H1 (cell line): ENCODE results near the gene TLL2. TPM values are rescaled to one million over a fixed set of nuclear protein-coding genes. Genes with fewer than 3 reads are reported as not detected.

Experiments used
- CTCF ChIA-PET: fragments of 300-600 bp; sonication (Branson Sonifier 250); formaldehyde crosslinking; loops from one replicate; lab custom pipeline; 2021; ENCODE audit not compliant: partially characterized antibody; lab: Charles Lee
- POLR2A ChIA-PET: fragments of 300-600 bp; sonication (Branson Sonifier 250); formaldehyde crosslinking; loops from one replicate; lab custom pipeline; 2021; ENCODE audit warnings: inconsistent platforms; ENCODE audit not compliant: partially characterized antibody; lab: Charles Lee
- DNase-seq, 2 experiments: peaks; one replicate each; pipeline versions ENCODE4 v3.0.0 to v3.0.0-alpha.2; 2010 to 2022; ENCODE audit warnings: low spot score in 2 of 2, low read depth in 1 of 2, mixed read lengths in 1 of 2
- FAIRE-seq: peaks from 2 replicates; lab custom pipeline; 2011; peaks lifted over from hg19 to GRCh38; lab: Jason Lieb, UNC
- H2AFZ ChIP-seq: 2 replicates; pipeline ENCODE4 v1.8.1; 2012; ENCODE audit warnings: low read length, inconsistent platforms
- H2AK5ac ChIP-seq: 2 replicates; pipeline ENCODE4 v1.6.1; 2013; ENCODE audit warnings: low read depth, low read length
- H2BK120ac ChIP-seq: replicated peaks from 2 replicates; pipeline ENCODE3; 2013; ENCODE audit warnings: low read depth, low read length, inconsistent platforms
- H2BK12ac ChIP-seq: 2 replicates; pipeline ENCODE4 v1.6.1; 2013; ENCODE audit warnings: low read depth, low read length
- H2BK15ac ChIP-seq: 2 replicates; pipeline ENCODE4 v1.6.1; 2013; ENCODE audit warnings: low read length
- H2BK20ac ChIP-seq: 2 replicates; pipeline ENCODE4 v1.6.1; 2013; ENCODE audit warnings: low read length
- H2BK5ac ChIP-seq: 2 replicates; pipeline ENCODE4 v1.6.1; 2013; ENCODE audit warnings: low read depth, low read length
- H3K14ac ChIP-seq: 2 replicates; pipeline ENCODE4 v1.6.1; 2013; ENCODE audit warnings: inconsistent platforms; ENCODE audit not compliant: insufficient read length
- H3K18ac ChIP-seq: 2 replicates; pipeline ENCODE4 v1.6.1; 2013; ENCODE audit warnings: low read length; ENCODE audit errors: extremely low read depth
- H3K23ac ChIP-seq: 2 replicates; pipeline ENCODE4 v1.6.1; 2013; ENCODE audit warnings: inconsistent platforms; ENCODE audit not compliant: insufficient read length
- H3K23me2 ChIP-seq: 2 replicates; pipeline ENCODE4 v1.6.1; 2013; ENCODE audit warnings: low read depth, low read length
- H3K27ac ChIP-seq: 2 replicates; pipeline ENCODE4 v1.6.1; 2011; ENCODE audit warnings: low read depth, low read length, inconsistent platforms
- H3K27me3 ChIP-seq, 4 experiments: replicated peaks in 1 of 4; 1 replicate in 1 of 4; 2 replicates in 3 of 4; pipeline versions ENCODE4 v1.6.1 to v1.8.1; 2011 to 2013; ENCODE audit warnings: low read length in 3 of 4, mild to moderate bottlenecking in 3 of 4, inconsistent platforms in 2 of 4, mixed read lengths in 2 of 4, moderate library complexity in 1 of 4; ENCODE audit not compliant: control insufficient read depth in 3 of 4, insufficient read depth in 3 of 4; ENCODE audit errors: extremely low read depth in 1 of 4
- H3K36me3 ChIP-seq, 4 experiments: 2 replicates each; pipeline versions ENCODE4 v1.6.1 to v1.8.1; 2011 to 2013; ENCODE audit warnings: mild to moderate bottlenecking in 4 of 4, low read length in 3 of 4, moderate library complexity in 2 of 4, control low read depth in 1 of 4, inconsistent platforms in 1 of 4; ENCODE audit not compliant: insufficient read depth in 4 of 4, control insufficient read depth in 2 of 4
- H3K4ac ChIP-seq: replicated peaks from 2 replicates; pipeline ENCODE3; 2013; ENCODE audit warnings: low read length, low read depth, mixed read lengths, inconsistent platforms; ENCODE audit not compliant: insufficient read length
- H3K4me1 ChIP-seq, 4 experiments: replicated peaks in 1 of 4; 1 replicate in 1 of 4; 2 replicates in 3 of 4; pipeline versions ENCODE4 v1.6.1 to v1.8.1; 2011 to 2013; ENCODE audit warnings: low read length in 3 of 4, inconsistent platforms in 2 of 4, mixed read lengths in 1 of 4; ENCODE audit not compliant: insufficient read depth in 4 of 4, control insufficient read depth in 3 of 4
- H3K4me2 ChIP-seq, 2 experiments: 2 replicates each; pipeline versions ENCODE4 v1.6.1 to v1.8.1; 2011 to 2013; ENCODE audit warnings: low read depth in 2 of 2, low read length in 2 of 2, control low read depth in 1 of 2, inconsistent platforms in 1 of 2, mild to moderate bottlenecking in 1 of 2; ENCODE audit not compliant: insufficient read depth in 1 of 2
- H3K4me3 ChIP-seq, 4 experiments: fragments of 200-600, 300-600 bp in 1 of 4; sonication (generic), shearing (Covaris generic), sonication (Bioruptor Twin) in 1 of 4; 2 replicates each; pipeline versions ENCODE4 v1.5.1 to v1.8.1; 2011 to 2016; ENCODE audit warnings: low read length in 4 of 4, low read depth in 3 of 4, control low read depth in 2 of 4, inconsistent platforms in 2 of 4, mild to moderate bottlenecking in 2 of 4, mixed read lengths in 1 of 4, moderate library complexity in 1 of 4; ENCODE audit not compliant: insufficient read depth in 2 of 4; ENCODE audit errors: extremely low read depth in 1 of 4
- H3K56ac ChIP-seq: replicated peaks from 2 replicates; pipeline ENCODE3; 2013; ENCODE audit warnings: low read depth, mild to moderate bottlenecking, mixed read lengths, low read length, inconsistent platforms; ENCODE audit not compliant: insufficient read length
- H3K79me1 ChIP-seq: 2 replicates; pipeline ENCODE4 v1.6.1; 2013; ENCODE audit warnings: low read depth, low read length, control low read depth
- H3K79me2 ChIP-seq, 2 experiments: 2 replicates each; pipeline versions ENCODE4 v1.6.1 to v1.8.1; 2012 to 2013; ENCODE audit warnings: low read length in 2 of 2, mild to moderate bottlenecking in 2 of 2, inconsistent platforms in 1 of 2; ENCODE audit not compliant: insufficient read depth in 2 of 2, control insufficient read depth in 1 of 2
- H3K9ac ChIP-seq, 4 experiments: replicated peaks in 1 of 4; 1 replicate in 1 of 4; 2 replicates in 3 of 4; pipeline versions ENCODE4 v1.6.1 to v1.8.1; 2011 to 2013; ENCODE audit warnings: low read depth in 3 of 4, low read length in 3 of 4, control low read depth in 2 of 4, mild to moderate bottlenecking in 2 of 4, moderate library complexity in 2 of 4, inconsistent platforms in 1 of 4; ENCODE audit errors: extremely low read depth in 1 of 4
- H3K9me3 ChIP-seq, 2 experiments: 2 replicates each; pipeline versions ENCODE4 v1.6.1 to v1.8.1; 2012 to 2013; ENCODE audit warnings: mild to moderate bottlenecking in 2 of 2, moderate library complexity in 2 of 2, control low read depth in 1 of 2, inconsistent platforms in 1 of 2, low read depth in 1 of 2, low read length in 1 of 2, mixed read lengths in 1 of 2; ENCODE audit not compliant: insufficient read depth in 2 of 2
- H4K20me1 ChIP-seq, 2 experiments: replicated peaks in 1 of 2; 2 replicates each; pipeline versions ENCODE3 to v1.8.1; 2011 to 2013; ENCODE audit warnings: inconsistent platforms in 2 of 2, low read length in 2 of 2, mild to moderate bottlenecking in 1 of 2; ENCODE audit not compliant: insufficient read depth in 2 of 2, control insufficient read depth in 1 of 2
- H4K5ac ChIP-seq: 2 replicates; pipeline ENCODE4 v1.6.1; 2013; ENCODE audit warnings: low read length, low read depth, mixed read lengths, inconsistent platforms; ENCODE audit not compliant: insufficient read length
- H4K8ac ChIP-seq: 2 replicates; pipeline ENCODE4 v1.8.0; 2013; ENCODE audit warnings: mild to moderate bottlenecking, moderate library complexity, low read length, inconsistent platforms; ENCODE audit not compliant: insufficient read depth; ENCODE audit errors: extremely low read depth
- H4K91ac ChIP-seq: replicated peaks from 2 replicates; pipeline ENCODE3; 2013; ENCODE audit warnings: low read length, mixed read lengths, inconsistent platforms; ENCODE audit not compliant: insufficient read length
- CHD1 ChIP-seq: IDR thresholded peaks from 2 replicates; pipeline ENCODE4 v1.6.1; 2012; ENCODE audit warnings: low read depth, low read length, improper control_type of control experiment
- CREB1 ChIP-seq: IDR thresholded peaks from 2 replicates; pipeline ENCODE4 v1.6.1; 2012; ENCODE audit warnings: inconsistent platforms
- FOSL1 ChIP-seq: IDR thresholded peaks from 2 replicates; pipeline ENCODE4 v1.6.1; 2011; ENCODE audit warnings: mild to moderate bottlenecking, low read depth, low read length, moderate library complexity; ENCODE audit not compliant: insufficient read depth
- PHF8 ChIP-seq: fragments of 200-600 bp; sonication (generic); conservative IDR thresholded peaks from 2 replicates; pipeline ENCODE4 v1.7.1; 2012; ENCODE audit warnings: low read depth, mild to moderate bottlenecking, inconsistent platforms, low read length, moderate library complexity
- POLR2A ChIP-seq, 2 experiments: IDR thresholded peaks; 1 replicate in 1 of 2; 2 replicates in 1 of 2; pipeline ENCODE4 v1.6.1; 2011; ENCODE audit warnings: low read depth in 2 of 2, low read length in 2 of 2, mild to moderate bottlenecking in 2 of 2; ENCODE audit errors: control extremely low read depth in 1 of 2
- SAP30 ChIP-seq: fragments of 300-600 bp; sonication (generic); IDR thresholded peaks from 2 replicates; pipeline ENCODE4 v1.7.1; 2012; ENCODE audit warnings: low read length, moderate library complexity, mild to moderate bottlenecking, inconsistent platforms; ENCODE audit not compliant: insufficient read depth, insufficient replicate concordance
- SIX5 ChIP-seq: IDR thresholded peaks from 2 replicates; pipeline ENCODE4 v1.6.1; 2011; ENCODE audit warnings: mild to moderate bottlenecking, low read depth, low read length
- TAF7 ChIP-seq: optimal IDR thresholded peaks from 2 replicates; pipeline ENCODE3; 2011; ENCODE audit warnings: low read depth, mild to moderate bottlenecking, inconsistent platforms, low read length, moderate library complexity, borderline replicate concordance
- TCF12 ChIP-seq: IDR thresholded peaks from 2 replicates; pipeline ENCODE4 v1.6.1; 2011; ENCODE audit warnings: low read depth, mild to moderate bottlenecking, low read length
- WGBS, 2 experiments: shearing (Covaris generic) in 1 of 2; methylation state at CpG; one replicate each; pipeline versions ENCODE4 v1.1.6 to v1.1.7; 2013 to 2015; ENCODE audit warnings: low lambda C conversion rate in 2 of 2, mixed read lengths in 2 of 2, inconsistent platforms in 1 of 2, low coverage in 1 of 2, missing lambda C conversion rate in 1 of 2; ENCODE audit not compliant: insufficient replicate concordance in 2 of 2, insufficient coverage in 1 of 2, insufficient read length in 1 of 2; ENCODE audit errors: extremely low coverage in 1 of 2, missing lambda C conversion rate in 1 of 2; 5-methylcytosine and 5-hydroxymethylcytosine counted together
- polyA plus RNA-seq, 7 experiments: library from polyadenylated mRNA; depleted of rRNA in 3 of 7; stranded (reverse) in 5 of 7; unstranded in 2 of 7; fragments of >200 nt in 5 of 7; fragments of 200-250 nt in 2 of 7; gene quantifications; 1 replicate in 5 of 7; 2 replicates in 1 of 7; 4 replicates in 1 of 7; pipeline versions ENCODE4 v1.2.1 to v1.2.3, GENCODE V29; 2011 to 2013; ENCODE audit warnings: missing spikeins in 2 of 7, mixed read lengths in 2 of 7
- total RNA-seq: library from RNA; stranded (reverse); fragmentation: NEBNext Ultra II Directional; extraction: Animal tissue kit (Norgen Biotek cat#: 25700); gene quantifications from 2 replicates; pipeline ENCODE4 v1.2.1, GENCODE V29; 2021
- TF ChIP-seq, protein P1 (sequence below): IDR thresholded peaks from 2 replicates; pipeline ENCODE4 v1.6.1; 2011; ENCODE audit warnings: low read length, improper control_type of control experiment

The TLL2 gene
- total and polyA plus RNA-seq, 2 of the 8 experiments (the other 6 are each of a cell fraction or from before 2014, with no cell fraction given) = 2.4 to 3.2 TPM

DNA sequence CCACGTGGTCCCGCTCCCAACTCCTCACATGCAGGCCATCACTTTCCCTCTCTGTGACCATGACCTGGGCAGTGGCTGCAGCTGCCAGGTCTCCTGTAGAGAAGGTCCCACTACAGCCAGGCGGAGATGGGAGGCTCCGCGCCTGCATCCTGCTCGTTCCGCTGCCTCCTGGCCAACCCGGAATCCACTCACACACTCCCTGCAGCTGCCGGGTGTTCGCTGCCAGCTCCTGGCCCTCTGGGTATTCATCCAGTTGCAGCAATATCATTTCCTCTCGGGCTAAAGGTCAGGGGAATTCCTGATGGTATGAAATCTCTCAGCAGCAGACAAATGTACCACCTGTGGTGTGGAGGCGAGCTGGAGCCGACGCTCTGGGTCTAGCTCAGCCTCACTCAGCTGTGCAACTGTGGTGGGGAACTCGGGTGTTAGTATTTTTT lies 65.7 kb downstream of the TLL2 start:
- no peak overlapping the region for H3K14ac ChIP-seq
- no peaks in the 10 kb centered on the region for H3K9me3 ChIP-seq
- H3K4ac ChIP-seq = peak overlapping the region; percentile 24
- peak overlapping the region; percentile 49 for H2BK20ac ChIP-seq
- no peak overlapping the region for H4K5ac ChIP-seq
- H3K4me2 ChIP-seq = no peak overlapping the region
- peak overlapping the region; percentile 84; the same call in 1 of the 2 replicates for H2BK12ac ChIP-seq
- peak overlapping the region in 1 of 4 experiments; percentile 4; a peak in 2 of 7 replicates for H3K9ac ChIP-seq
- H3K79me1 ChIP-seq = no peaks in the 10 kb centered on the region
- TF ChIP-seq TAF7 (no peak), SAP30 (no peak), CREB1 (no peak), PHF8 (no peak), CHD1 (no peak), TCF12 (no peak), POLR2A (IDR thresholded peaks at IDR 0.05; ENCODE audit: control extremely low read depth in 1 of 2, low read depth in 2 of 2, low read length in 2 of 2) (no peak), FOSL1 (no peak), SIX5 (no peak)
- TF ChIP-seq, protein P1, sequence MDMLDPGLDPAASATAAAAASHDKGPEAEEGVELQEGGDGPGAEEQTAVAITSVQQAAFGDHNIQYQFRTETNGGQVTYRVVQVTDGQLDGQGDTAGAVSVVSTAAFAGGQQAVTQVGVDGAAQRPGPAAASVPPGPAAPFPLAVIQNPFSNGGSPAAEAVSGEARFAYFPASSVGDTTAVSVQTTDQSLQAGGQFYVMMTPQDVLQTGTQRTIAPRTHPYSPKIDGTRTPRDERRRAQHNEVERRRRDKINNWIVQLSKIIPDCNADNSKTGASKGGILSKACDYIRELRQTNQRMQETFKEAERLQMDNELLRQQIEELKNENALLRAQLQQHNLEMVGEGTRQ = no peak
- TF ChIP-seq, all 59 proteins: peak for 0
- Histone ChIP-seq H3K4me3 (no peak overlapping the region), H3K23me2 (no peaks in the 10 kb centered on the region; the same call in 1 of the 2 replicates), H3K4me1 (peaks cover 25 to 32% (median 25%) of the 10 kb centered on the region in 4 experiments), H4K91ac (peak overlapping the region; percentile 14), H3K23ac (no peak overlapping the region), H2BK5ac (peak overlapping the region; percentile 15; the same call in 1 of the 2 replicates), H3K56ac (no peak overlapping the region), H3K18ac (peak overlapping the region; percentile 26; the same call in 1 of the 2 replicates), H4K20me1 (no peaks in the 10 kb centered on the region), H3K79me2 (no peaks in the 10 kb centered on the region), H3K36me3 (no peaks in the 10 kb centered on the region), H2BK120ac (no peak overlapping the region), H2AK5ac (peak overlapping the region; percentile 84; the same call in 1 of the 2 replicates), H2AFZ (no peak overlapping the region), H4K8ac (no peak overlapping the region), H2BK15ac (no peak overlapping the region; the same call in 1 of the 2 replicates), H3K27ac (no peak overlapping the region), H3K27me3 (no peaks in the 10 kb centered on the region)
- FAIRE-seq = no peak
- ChIA-PET POLR2A (interaction anchor here (0.9 kb wide), 1 partner anchor 8 kb away, joined by 3 read pairs; no protein-coding TSS in a partner anchor), CTCF (interaction anchor here (1.0 to 1.8 kb wide), 4 partner anchors 28 to 219 kb away, joined by 3 to 7 read pairs (median 3); no protein-coding TSS in a partner anchor)
- WGBS, 2 experiments = 90% methylated on average over 13 of the region's 15 CpGs; no CpG with 5 or more reads in 1 of the 2 experiments
- DNase-seq = no peak
